Lung (tissue), 12 donors: ENCODE data around the gene DST. TPM values are rescaled to one million over a fixed set of nuclear protein-coding genes. Genes with fewer than 3 reads are reported as not detected.

Experiments
- ATAC-seq: fragments of 200-7000 bp; cut with Tn5 transposase; one replicate; pipeline ENCODE4 v1.9.1; 2020; ENCODE audit warnings: moderate number of reproducible peaks; ENCODE audit not compliant: insufficient read depth, low FRiP score
- DNase-seq, 3 donors: peaks; one replicate each; pipeline ENCODE4 v3.0.0-alpha.2; 2013 to 2017
- H3K27ac ChIP-seq, 2 donors: one replicate each; pipeline ENCODE4 v1.5.1; 2013; ENCODE audit warnings: mild to moderate bottlenecking in 2 of 2, moderate library complexity in 2 of 2, control low read depth in 1 of 2, inconsistent platforms in 1 of 2, low read depth in 1 of 2, low read length in 1 of 2
- H3K27me3 ChIP-seq, 3 donors: one replicate each; pipeline ENCODE4 v1.5.1; 2013; ENCODE audit warnings: low read length in 2 of 3; ENCODE audit not compliant: control insufficient read depth in 3 of 3, insufficient read depth in 3 of 3
- H3K36me3 ChIP-seq, 4 donors: one replicate each; pipeline ENCODE4 v1.5.1; 2013; ENCODE audit warnings: low read length in 4 of 4, mild to moderate bottlenecking in 1 of 4, moderate library complexity in 1 of 4; ENCODE audit not compliant: control insufficient read depth in 4 of 4, insufficient read depth in 4 of 4
- H3K4me1 ChIP-seq, 5 donors: one replicate each; pipeline ENCODE4 v1.5.1; 2013; ENCODE audit warnings: low read length in 5 of 5, mild to moderate bottlenecking in 2 of 5, moderate library complexity in 1 of 5; ENCODE audit not compliant: control insufficient read depth in 5 of 5, insufficient read depth in 5 of 5
- H3K4me3 ChIP-seq: one replicate; pipeline ENCODE4 v1.5.1; 2013; ENCODE audit warnings: mild to moderate bottlenecking, control low read depth, moderate library complexity
- H3K9ac ChIP-seq, 2 donors: one replicate each; pipeline ENCODE4 v1.5.1; 2013; ENCODE audit warnings: low read length in 2 of 2, control low read depth in 1 of 2; ENCODE audit not compliant: insufficient read depth in 1 of 2
- H3K9me3 ChIP-seq, 4 donors: one replicate each; pipeline ENCODE4 v1.5.1; 2013; ENCODE audit warnings: low read length in 3 of 4, mild to moderate bottlenecking in 1 of 4, moderate library complexity in 1 of 4; ENCODE audit not compliant: control insufficient read depth in 4 of 4, insufficient read depth in 3 of 4
- CTCF ChIP-seq: IDR thresholded peaks from 2 replicates; pipeline ENCODE4 v1.5.1; 2012; ENCODE audit warnings: mild to moderate bottlenecking; ENCODE audit errors: control extremely low read depth, extremely low read depth
- WGBS, 2 donors: extraction: QIAGEN DNeasy Blood & Tissue Kit; methylation state at CpG; one replicate each; pipeline ENCODE4 v1.1.7; 2013; 5-methylcytosine and 5-hydroxymethylcytosine counted together
- polyA plus RNA-seq, 2 donors: library from polyadenylated mRNA; stranded (reverse); fragments of 200-250 nt; gene quantifications; one replicate each; pipeline ENCODE4 v1.2.1, GENCODE V29; 2013
- total RNA-seq, 2 donors: library from RNA; depleted of rRNA in 1 of 2; stranded (reverse); fragments of >200 nt in 1 of 2; gene quantifications; one replicate each; pipeline ENCODE4 v1.2.1, GENCODE V29; 2014 to 2021
- donor health status: control.
- donor health status: control.
- donor health status: Bipolar disorder and iron deficiency.
- donor health status: healthy.
- donor health status: DM: yes; HTN: yes; CAD: no.

DST gene
- total and polyA plus RNA-seq, 4 donors = 40.7 to 835 (median 201) TPM

GRCh38 chr6:56477241-56477640, 165.4 kb downstream of the DST start:
- H3K9ac ChIP-seq = no peak overlapping the region
- H3K4me3 ChIP-seq = no peak overlapping the region
- 96% methylated on average over 5 of the region's 5 CpGs for WGBS, 2 donors
- DNase-seq (no peak), ATAC-seq (no peak)
- peaks cover 8 to 68% (median 36%) of the 10 kb centered on the region in 4 donors for H3K36me3 ChIP-seq
- no peaks in the 10 kb centered on the region for H3K27me3 ChIP-seq
- no peak for TF ChIP-seq CTCF
- peaks cover 0 to 9% (median 0%) of the 10 kb centered on the region in 5 donors for H3K4me1 ChIP-seq
- H3K27ac ChIP-seq = no peak overlapping the region
- H3K9me3 ChIP-seq = peaks cover 0 to 2% (median 0%) of the 10 kb centered on the region in 4 donors

- TF ChIP-seq CTCF = no peak
- peak; percentile 27 for ATAC-seq
- H3K36me3 ChIP-seq = peaks cover 13 to 71% (median 38%) of the 10 kb centered on the region in 4 donors
- H3K9me3 ChIP-seq = peaks cover 0 to 2% (median 0%) of the 10 kb centered on the region in 4 donors
- H3K27ac ChIP-seq = no peak overlapping the region
- peak; percentile 14 to 72 (median 53) for DNase-seq
- H3K27me3 ChIP-seq = no peaks in the 10 kb centered on the region
- H3K9ac ChIP-seq = no peak overlapping the region
- WGBS, 2 donors = 44 to 67% methylated on average over 4 of the region's 4 CpGs
- H3K4me3 ChIP-seq = no peak overlapping the region
- peaks cover 0 to 9% (median 0%) of the 10 kb centered on the region in 5 donors for H3K4me1 ChIP-seq
These were observed 166.8 kb downstream of the DST start for GRCh38 chr6:56475736-56476457.

GRCh38 chr6:56474532-56474931, 168.2 kb downstream of the DST start:
- no peak for DNase-seq
- peaks cover 0 to 9% (median 0%) of the 10 kb centered on the region in 5 donors for H3K4me1 ChIP-seq
- WGBS, 2 donors = 42 to 67% methylated on average over 1 of the region's 1 CpG
- H3K9me3 ChIP-seq = peaks cover 0 to under 1% (median 0%) of the 10 kb centered on the region in 4 donors
- H3K36me3 ChIP-seq = peaks cover 14 to 69% (median 37%) of the 10 kb centered on the region in 4 donors
- H3K27me3 ChIP-seq = no peaks in the 10 kb centered on the region
- ATAC-seq = no peak
- H3K9ac ChIP-seq = no peak overlapping the region
- H3K4me3 ChIP-seq = no peak overlapping the region
- TF ChIP-seq CTCF = no peak
- H3K27ac ChIP-seq = no peak overlapping the region
